HepG2 (cell line): Measurements from ENCODE around the gene FAM114A1. TPM values are rescaled to one million over a fixed set of nuclear protein-coding genes. Genes with fewer than 3 reads are reported as not detected.

Experiments used
- CERS6 ChIP-seq: sonication (generic); formaldehyde crosslinking; IDR thresholded peaks from 2 replicates; pipeline ENCODE4 v1.5.0; 2020; ENCODE audit warnings: missing genetic modification reagents
- HBP1 ChIP-seq: IDR thresholded peaks from 2 replicates; pipeline ENCODE4 v1.6.1; 2016; ENCODE audit warnings: low read depth, control low read depth
- JUNB ChIP-seq: sonication (generic); formaldehyde crosslinking; IDR thresholded peaks from 2 replicates; pipeline ENCODE4 v1.8.0; 2022; ENCODE audit warnings: missing genetic modification reagents, mild to moderate bottlenecking, borderline replicate concordance
- KDM5B ChIP-seq: sonication (generic); formaldehyde crosslinking; IDR thresholded peaks from 2 replicates; pipeline ENCODE4 v1.4.0; 2020; ENCODE audit warnings: missing genetic modification reagents, mild to moderate bottlenecking, borderline replicate concordance
- MED13 ChIP-seq: sonication (generic); formaldehyde crosslinking; IDR thresholded peaks from 2 replicates; pipeline ENCODE4 v1.5.0; 2020; ENCODE audit warnings: missing genetic modification reagents
- PRDM10 ChIP-seq: sonication (generic); formaldehyde crosslinking; IDR thresholded peaks from 2 replicates; pipeline ENCODE4 v1.4.0; 2020; ENCODE audit warnings: low read depth, missing genetic modification reagents
- REPIN1 ChIP-seq: sonication (generic); formaldehyde crosslinking; IDR thresholded peaks from 2 replicates; pipeline ENCODE4 v1.8.0; 2022; ENCODE audit warnings: missing genetic modification reagents, low read depth, mild to moderate bottlenecking, borderline replicate concordance
- RORA ChIP-seq: sonication (generic); formaldehyde crosslinking; IDR thresholded peaks from 2 replicates; pipeline ENCODE4 v1.5.0; 2020; ENCODE audit warnings: mild to moderate bottlenecking, missing genetic modification reagents, moderate library complexity
- RXRA ChIP-seq: sonication (generic); formaldehyde crosslinking; IDR thresholded peaks from 2 replicates; pipeline ENCODE4 v1.5.1; 2020; ENCODE audit warnings: missing genetic modification reagents
- SNAI1 ChIP-seq: sonication (generic); formaldehyde crosslinking; IDR thresholded peaks from 2 replicates; pipeline ENCODE4 v1.5.0; 2020; ENCODE audit warnings: mild to moderate bottlenecking, missing genetic modification reagents, borderline replicate concordance
- SP1 ChIP-seq, 2 experiments: fragments of 450-650 bp in 1 of 2; sonication (generic) in 1 of 2; formaldehyde crosslinking in 1 of 2; IDR thresholded peaks; 2 replicates each; pipeline versions ENCODE4 v1.4.0 to v1.6.1; 2016 to 2020; ENCODE audit warnings: missing genetic modification reagents in 1 of 2
- ZC3H13 ChIP-seq: sonication (generic); formaldehyde crosslinking; IDR thresholded peaks from 2 replicates; pipeline ENCODE4 v1.8.1; 2023; ENCODE audit warnings: mild to moderate bottlenecking, missing genetic modification reagents, moderate library complexity
- ZNF234 ChIP-seq: sonication (generic); formaldehyde crosslinking; conservative IDR thresholded peaks from 2 replicates; pipeline ENCODE4 v1.5.1; 2020; ENCODE audit warnings: mild to moderate bottlenecking, missing genetic modification reagents
- ZNF263 ChIP-seq: sonication (generic); formaldehyde crosslinking; IDR thresholded peaks from 2 replicates; pipeline ENCODE4 v1.4.0; 2020; ENCODE audit warnings: missing genetic modification reagents
- ZNF264 ChIP-seq: sonication (generic); formaldehyde crosslinking; IDR thresholded peaks from 2 replicates; pipeline ENCODE4 v1.4.0; 2020; ENCODE audit warnings: missing genetic modification reagents
- ZNF281 ChIP-seq: sonication (generic); formaldehyde crosslinking; IDR thresholded peaks from 2 replicates; pipeline ENCODE4 v1.4.0; 2020; ENCODE audit warnings: missing genetic modification reagents, borderline replicate concordance
- ZNF30 ChIP-seq: sonication (generic); formaldehyde crosslinking; IDR thresholded peaks from 2 replicates; pipeline ENCODE4 v1.5.0; 2020; ENCODE audit warnings: mild to moderate bottlenecking, missing genetic modification reagents
- ZNF317 ChIP-seq: sonication (generic); formaldehyde crosslinking; IDR thresholded peaks from 2 replicates; pipeline ENCODE4 v1.5.0; 2020; ENCODE audit warnings: mild to moderate bottlenecking, missing genetic modification reagents
- ZNF782 ChIP-seq: sonication (generic); formaldehyde crosslinking; IDR thresholded peaks from 2 replicates; pipeline ENCODE4 v1.4.0; 2020; ENCODE audit warnings: missing genetic modification reagents, mild to moderate bottlenecking, borderline replicate concordance
- polyA plus RNA-seq, 8 experiments: library from polyadenylated mRNA; depleted of rRNA in 3 of 8; stranded (reverse) in 7 of 8; unstranded in 1 of 8; fragments of >200 nt; fragmentation: Illumina TruSeq in 4 of 8; extraction: Trizol in 4 of 8; gene quantifications; 2 replicates each; pipeline versions ENCODE4 v1.2.1 to v1.2.3, GENCODE V29; 2011 to 2016; ENCODE audit warnings: low read depth in 4 of 8, missing spikeins in 1 of 8, mixed read lengths in 1 of 8; ENCODE audit not compliant: insufficient read depth in 1 of 8
- total RNA-seq, 5 experiments: library from RNA; depleted of rRNA; stranded (reverse); fragments of >200 nt; fragmentation: Illumina TruSeq; extraction: Trizol; gene quantifications; 2 replicates each; pipeline ENCODE4 v1.2.3, GENCODE V29; 2016; ENCODE audit warnings: low read depth in 1 of 5

FAM114A1 gene
- total and polyA plus RNA-seq, 2 of the 13 experiments (the other 11 are each of a cell fraction or from before 2014, with no cell fraction given), result 61.0 to 76.9 TPM

GRCh38 chr4:38868059-38868960 lies 704 bp downstream of the FAM114A1 start (continued):
- no peak for TF ChIP-seq CERS6 (CRISPR knock-in tag)
- 0 out of 2 replicates have a peak, but pooled peaks have one; percentile 47 for TF ChIP-seq MED13
- TF ChIP-seq REPIN1 (CRISPR knock-in tag), result peak; percentile 54; the same call in 1 of the 2 replicates
- no peak for TF ChIP-seq SP1 (IDR thresholded peaks at IDR 0.05)
- peak; percentile 5; the same call in 1 of the 2 replicates for TF ChIP-seq SP1 (CRISPR knock-in tag; IDR thresholded peaks at IDR 0.05)
- TF ChIP-seq ZNF264 (CRISPR knock-in tag), result no peak
- 0 out of 2 replicates have a peak, but pooled peaks have one; percentile 20 for TF ChIP-seq ZNF317 (CRISPR knock-in tag)
- TF ChIP-seq ZNF281 (CRISPR knock-in tag), result peak; percentile 77
- no peak for TF ChIP-seq RORA (CRISPR knock-in tag)
- TF ChIP-seq ZNF30, result no peak
- 0 out of 2 replicates have a peak, but pooled peaks have one; percentile 39 for TF ChIP-seq SNAI1 (CRISPR knock-in tag)
- no peak for TF ChIP-seq ZNF234
- TF ChIP-seq RXRA (CRISPR knock-in tag), result peak; percentile 55; the same call in 1 of the 2 replicates
- TF ChIP-seq ZNF263 (CRISPR knock-in tag), result 0 out of 2 replicates have a peak, but pooled peaks have one; percentile 52
- TF ChIP-seq HBP1 (CRISPR knock-in tag), result no peak
- TF ChIP-seq ZNF782, result 0 out of 2 replicates have a peak, but pooled peaks have one; percentile 49
- peak; percentile 68; the same call in 1 of the 2 replicates for TF ChIP-seq KDM5B (CRISPR knock-in tag)
- no peak for TF ChIP-seq PRDM10 (CRISPR knock-in tag)
- TF ChIP-seq ZC3H13 (CRISPR knock-in tag), result no peak
- no peak for TF ChIP-seq JUNB (CRISPR knock-in tag)
